Breast epithelium (tissue), 4 donors: ENCODE results near the gene YTHDF1. TPM values are rescaled to one million over a fixed set of nuclear protein-coding genes. Genes with fewer than 3 reads are reported as not detected.
"Not testable (repeated sequence)": the region's sequence is repeated elsewhere in the genome, so short reads cannot be mapped to it uniquely, and the experiment has no call there.

Source experiments
- DNase-seq, 2 donors: peaks; one replicate each; pipeline ENCODE4 v3.0.0-alpha.2; 2019; ENCODE audit warnings: low spot score in 2 of 2
- H3K27ac ChIP-seq, 2 donors: fragments of 200-600 bp; sonication (generic) in 1 of 2; one replicate each; pipeline ENCODE4 v1.5.1; 2016 to 2019; ENCODE audit warnings: mild to moderate bottlenecking in 1 of 2
- H3K27me3 ChIP-seq, 2 donors: fragments of 200-600 bp; sonication (generic) in 1 of 2; one replicate each; pipeline versions ENCODE4 v1.5.1 to v1.6.0; 2017 to 2019; ENCODE audit warnings: control low read depth in 1 of 2, mild to moderate bottlenecking in 1 of 2
- H3K36me3 ChIP-seq: fragments of 200-600 bp; one replicate; pipeline ENCODE4 v1.5.1; 2019
- H3K4me1 ChIP-seq, 2 donors: fragments of 200-600 bp; sonication (generic); one replicate each; pipeline ENCODE4 v1.5.1; 2016 to 2019; ENCODE audit warnings: control low read depth in 1 of 2
- H3K4me3 ChIP-seq, 3 donors: fragments of 200-600 bp; sonication (generic); 1 replicate in 2 of 3; 2 replicates in 1 of 3; pipeline ENCODE4 v1.5.1; 2016 to 2019; ENCODE audit warnings: mild to moderate bottlenecking in 3 of 3, moderate library complexity in 2 of 3
- H3K9me3 ChIP-seq, 2 donors: fragments of 200-600 bp; sonication (generic) in 1 of 2; one replicate each; pipeline ENCODE4 v1.5.1; 2016 to 2019; ENCODE audit warnings: control low read depth in 1 of 2
- POLR2A ChIP-seq: fragments of 450-650 bp; IDR thresholded peaks from one replicate; pipeline ENCODE4 v1.6.1; 2016; ENCODE audit warnings: antibody characterized with exemption, mild to moderate bottlenecking, moderate library complexity
- POLR2AphosphoS5 ChIP-seq, 3 donors: sonication (generic); formaldehyde crosslinking; IDR thresholded peaks; one replicate each; pipeline ENCODE4 v1.6.1; 2017; ENCODE audit warnings: antibody characterized with exemption in 3 of 3
- intact Hi-C: fragments of 100-400 bp; cut with DNase I; formaldehyde crosslinking; loops from one replicate; pipeline ENCODE4 v1.15.1; 2023; ENCODE audit warnings: low total_unique reads
- total RNA-seq, 3 donors: library from RNA; depleted of rRNA; stranded (reverse); fragments of >200 nt; gene quantifications; one replicate each; pipeline ENCODE4 v1.1.0, GENCODE V29; 2016
- TF ChIP-seq, protein P1 (sequence below), 3 donors: fragments of 450-650 bp; IDR thresholded peaks; one replicate each; pipeline ENCODE4 v1.5.1; 2016 to 2017; ENCODE audit warnings: antibody characterized with exemption in 3 of 3, mild to moderate bottlenecking in 3 of 3, moderate library complexity in 3 of 3

YTHDF1 gene
- total RNA-seq, 3 donors from 2014 or later, result 23.0 to 32.8 (median 28.2) TPM

DNA sequence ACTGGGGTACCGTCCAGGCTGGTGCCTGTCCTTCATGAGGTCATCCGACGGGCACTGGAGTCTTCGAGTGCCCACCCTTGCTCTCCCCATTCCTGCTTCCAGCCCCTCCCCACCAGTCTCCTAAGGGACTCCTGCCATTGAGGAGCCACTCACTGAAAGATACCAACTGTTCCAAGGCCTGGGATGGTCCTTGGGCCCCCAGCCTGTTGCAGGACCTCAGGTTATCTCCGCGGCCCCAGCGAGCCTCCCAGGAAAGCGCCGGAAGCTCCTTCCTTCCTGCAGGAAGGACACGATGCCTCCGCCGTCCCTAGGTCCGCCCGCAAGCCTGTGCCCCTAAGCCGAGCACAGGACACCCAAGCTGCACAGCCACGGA lies 37.1 kb upstream of the YTHDF1 start:
- Histone ChIP-seq H3K9me3 (no peaks in the 10 kb centered on the region), H3K4me3 (peak overlapping the region; percentile 29 to 64 (median 41)), H3K36me3 (no peaks in the 10 kb centered on the region), H3K4me1 (peaks cover 4 to 9% of the 10 kb centered on the region in 2 donors), H3K27me3 (peaks cover 7 to 85% of the 10 kb centered on the region in 2 donors), H3K27ac (no peak overlapping the region)
- no peak for DNase-seq
- TF ChIP-seq POLR2AphosphoS5 (IDR thresholded peaks at IDR 0.05), result no peak
- TF ChIP-seq, protein P1, sequence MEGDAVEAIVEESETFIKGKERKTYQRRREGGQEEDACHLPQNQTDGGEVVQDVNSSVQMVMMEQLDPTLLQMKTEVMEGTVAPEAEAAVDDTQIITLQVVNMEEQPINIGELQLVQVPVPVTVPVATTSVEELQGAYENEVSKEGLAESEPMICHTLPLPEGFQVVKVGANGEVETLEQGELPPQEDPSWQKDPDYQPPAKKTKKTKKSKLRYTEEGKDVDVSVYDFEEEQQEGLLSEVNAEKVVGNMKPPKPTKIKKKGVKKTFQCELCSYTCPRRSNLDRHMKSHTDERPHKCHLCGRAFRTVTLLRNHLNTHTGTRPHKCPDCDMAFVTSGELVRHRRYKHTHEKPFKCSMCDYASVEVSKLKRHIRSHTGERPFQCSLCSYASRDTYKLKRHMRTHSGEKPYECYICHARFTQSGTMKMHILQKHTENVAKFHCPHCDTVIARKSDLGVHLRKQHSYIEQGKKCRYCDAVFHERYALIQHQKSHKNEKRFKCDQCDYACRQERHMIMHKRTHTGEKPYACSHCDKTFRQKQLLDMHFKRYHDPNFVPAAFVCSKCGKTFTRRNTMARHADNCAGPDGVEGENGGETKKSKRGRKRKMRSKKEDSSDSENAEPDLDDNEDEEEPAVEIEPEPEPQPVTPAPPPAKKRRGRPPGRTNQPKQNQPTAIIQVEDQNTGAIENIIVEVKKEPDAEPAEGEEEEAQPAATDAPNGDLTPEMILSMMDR (IDR thresholded peaks at IDR 0.05), result no peak
- intact Hi-C loops, result no loop called here

DNA sequence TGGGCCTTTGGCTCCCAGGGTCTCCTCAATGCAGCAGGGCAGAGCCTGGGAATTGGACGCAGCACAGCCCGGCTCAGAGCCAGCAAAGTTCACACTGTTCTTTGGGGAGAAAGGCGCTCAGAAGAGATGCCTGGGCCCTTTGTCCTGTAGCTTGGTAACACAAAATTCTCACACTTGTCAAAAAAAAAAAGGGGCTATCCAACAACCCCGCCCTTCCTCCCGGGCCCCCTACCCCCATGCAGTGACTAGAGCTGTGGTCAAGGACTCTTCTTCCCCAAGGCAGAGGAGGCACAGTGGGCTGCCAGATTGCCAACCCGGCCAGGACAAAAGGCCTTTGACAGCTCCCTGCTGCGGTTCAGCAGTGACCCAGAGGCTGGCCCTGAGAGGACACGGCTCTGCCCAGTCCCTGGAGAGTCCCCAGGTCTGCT lies 36.4 kb upstream of the YTHDF1 start:
- H3K36me3 ChIP-seq, result no peaks in the 10 kb centered on the region
- no peak for DNase-seq
- H3K27me3 ChIP-seq, result peaks cover 7 to 90% of the 10 kb centered on the region in 2 donors
- H3K4me1 ChIP-seq, result peaks cover 4 to 9% of the 10 kb centered on the region in 2 donors
- no peak overlapping the region for H3K4me3 ChIP-seq
- no peaks in the 10 kb centered on the region for H3K9me3 ChIP-seq
- no peak for TF ChIP-seq POLR2A
- no peak overlapping the region for H3K27ac ChIP-seq
- intact Hi-C loops, result no loop called here

DNA sequence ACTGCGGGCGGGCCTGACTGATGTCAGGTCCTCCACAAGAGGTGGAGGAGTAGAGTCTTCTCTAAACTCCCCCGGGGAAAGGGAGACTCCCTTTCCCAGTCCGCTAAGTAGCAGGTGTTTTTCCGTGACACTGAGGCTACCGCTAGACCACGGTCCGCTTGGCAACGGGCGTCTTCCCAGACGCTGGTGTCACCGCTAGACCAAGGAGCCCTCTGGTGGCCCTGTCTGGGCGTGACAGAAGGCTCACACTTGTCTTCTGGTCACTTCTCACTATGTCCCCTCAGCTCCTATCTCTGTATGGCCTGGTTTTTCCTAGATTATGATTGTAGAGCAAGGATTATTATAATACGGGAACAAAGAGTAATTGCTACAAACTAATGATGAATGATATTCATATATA lies 35.4 kb upstream of the YTHDF1 start:
- peaks cover 7 to 92% of the 10 kb centered on the region in 2 donors for H3K27me3 ChIP-seq

DNA sequence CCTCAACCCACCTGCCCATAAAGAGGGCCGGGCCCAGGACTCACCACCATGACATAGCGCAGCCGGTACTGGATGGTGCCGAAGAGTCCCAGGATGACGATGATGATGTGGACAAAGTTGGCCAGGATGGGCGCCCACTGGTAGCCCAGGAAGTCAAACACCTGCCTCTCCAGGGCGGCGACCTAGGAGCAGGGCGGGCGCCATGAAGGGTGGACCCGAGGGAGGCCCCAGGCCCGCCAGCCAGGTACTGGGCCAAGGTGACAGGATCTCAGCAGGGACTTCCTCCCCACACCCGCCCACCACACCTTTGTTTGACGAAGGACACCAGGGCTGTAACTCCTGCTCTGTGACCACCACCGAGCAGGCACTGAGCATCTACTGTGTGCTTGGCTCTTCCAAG lies 34.0 kb upstream of the YTHDF1 start:
- intact Hi-C loops, result no loop called here
- no peak for DNase-seq
- Histone ChIP-seq H3K36me3 (no peaks in the 10 kb centered on the region), H3K9me3 (no peaks in the 10 kb centered on the region), H3K27ac (no peak overlapping the region), H3K4me3 (no peak overlapping the region), H3K4me1 (peaks cover 4 to 9% of the 10 kb centered on the region in 2 donors), H3K27me3 (peaks cover 7 to 81% of the 10 kb centered on the region in 2 donors)
- TF ChIP-seq, protein P1 (IDR thresholded peaks at IDR 0.05), result no peak
- TF ChIP-seq POLR2AphosphoS5 (IDR thresholded peaks at IDR 0.05), result no peak
- TF ChIP-seq POLR2A, result no peak

More for the DNA sequence above, 35.4 kb upstream of the YTHDF1 start:
- H3K9me3 ChIP-seq, H3K27ac ChIP-seq, H3K4me3 ChIP-seq, H3K4me1 ChIP-seq, DNase-seq, intact Hi-C loops, H3K36me3 ChIP-seq: not testable (repeated sequence)

DNA sequence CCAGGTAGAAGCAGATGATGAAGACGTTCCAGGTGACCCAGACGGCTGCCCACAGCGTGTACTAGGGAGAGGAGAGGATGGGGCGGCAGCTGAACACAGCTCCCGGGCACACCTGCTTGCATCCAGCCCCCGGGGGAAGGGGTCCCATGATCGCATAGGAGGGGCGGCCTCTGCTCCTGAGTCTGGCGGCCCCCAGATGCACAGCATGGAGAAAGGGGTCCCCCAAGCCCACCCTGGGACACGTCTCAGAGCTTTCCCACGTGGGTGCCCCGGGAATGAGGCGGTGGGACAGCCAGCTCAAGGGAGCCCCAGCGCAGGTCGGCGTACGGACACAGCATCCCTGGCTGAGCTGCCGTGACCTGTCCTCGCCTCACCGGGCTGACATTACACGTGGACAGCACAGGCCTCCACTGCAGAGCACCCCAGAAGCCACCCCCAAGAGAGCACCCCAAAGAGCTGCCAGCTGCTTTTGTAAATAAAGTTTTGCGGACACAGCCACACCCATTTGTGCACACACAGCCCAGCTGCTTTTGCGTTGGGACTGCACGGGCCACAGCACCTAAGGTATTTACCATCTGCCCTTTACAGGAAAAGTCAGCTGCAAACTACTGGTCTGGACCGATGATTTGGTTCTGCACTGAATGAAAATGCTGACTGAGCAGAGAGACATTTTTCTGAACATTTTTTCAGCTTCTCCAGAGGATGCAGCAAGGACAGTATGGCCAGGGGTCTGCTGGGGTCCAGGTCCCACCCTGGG lies 33.1 kb upstream of the YTHDF1 start:
- TF ChIP-seq POLR2A (no peak), POLR2AphosphoS5 (IDR thresholded peaks at IDR 0.05) (no peak)
- TF ChIP-seq, protein P1 (IDR thresholded peaks at IDR 0.05), result no peak
- H3K36me3 ChIP-seq, result no peaks in the 10 kb centered on the region
- H3K27ac ChIP-seq, result no peak overlapping the region
- H3K9me3 ChIP-seq, result no peaks in the 10 kb centered on the region
- intact Hi-C loops, result no loop called here
- no peak for DNase-seq
- H3K4me3 ChIP-seq, result no peak overlapping the region
- peaks cover 5 to 79% of the 10 kb centered on the region in 2 donors for H3K27me3 ChIP-seq
- peaks cover 4 to 9% of the 10 kb centered on the region in 2 donors for H3K4me1 ChIP-seq

DNA sequence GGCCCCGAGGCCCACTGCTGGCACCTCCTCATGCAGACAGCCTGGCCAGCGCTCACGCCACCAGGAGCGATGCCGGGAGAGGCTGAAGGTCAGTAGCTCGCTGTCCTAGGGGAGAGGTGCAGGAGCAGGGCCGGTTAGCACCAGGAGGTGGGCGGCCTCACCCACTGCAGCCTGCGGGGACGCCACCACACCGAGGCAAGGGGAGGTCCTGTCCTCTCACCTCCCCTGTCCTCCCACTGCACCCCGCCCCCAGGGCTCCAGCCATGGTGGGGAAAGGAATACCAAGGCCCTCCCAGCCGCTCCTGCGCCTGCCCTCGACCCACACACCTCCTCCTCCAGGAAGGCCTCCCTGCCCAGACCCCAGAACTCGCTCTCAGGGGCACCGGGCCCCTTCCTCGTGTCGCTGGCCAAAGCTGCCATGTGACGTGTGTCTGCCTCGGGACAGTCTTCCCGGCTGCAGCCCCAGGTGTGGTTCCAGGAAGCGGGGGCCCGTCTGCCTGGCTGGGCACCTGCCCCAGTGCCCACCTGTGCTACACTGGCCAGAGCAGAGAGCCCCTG lies 31.8 kb upstream of the YTHDF1 start:
- Histone ChIP-seq H3K4me1 (no peaks in the 10 kb centered on the region), H3K36me3 (no peaks in the 10 kb centered on the region), H3K27me3 (peaks cover 0 to 73% of the 10 kb centered on the region in 2 donors), H3K4me3 (no peak overlapping the region), H3K9me3 (no peaks in the 10 kb centered on the region), H3K27ac (no peak overlapping the region)
- intact Hi-C loops, result no loop called here
- no peak for DNase-seq
- TF ChIP-seq POLR2A (no peak), POLR2AphosphoS5 (IDR thresholded peaks at IDR 0.05) (no peak)
- TF ChIP-seq, protein P1 (IDR thresholded peaks at IDR 0.05), result no peak
